PC-3 (cell line): ENCODE measurements around the gene CFAP46.

Experiments
- EZH2 ChIP-seq: fragments of 300-600 bp; sonication (generic); IDR thresholded peaks from one replicate; pipeline ENCODE4 v1.6.1; 2017; ENCODE audit warnings: antibody characterized with exemption, mild to moderate bottlenecking, low read length; ENCODE audit not compliant: unreplicated experiment
- TF ChIP-seq, protein P1 (sequence below): fragments of 300-600 bp; sonication (generic); conservative IDR thresholded peaks from 2 replicates; pipeline ENCODE4 v1.5.1; 2017; ENCODE audit warnings: antibody characterized with exemption, low read depth, mild to moderate bottlenecking, low read length

DNA sequence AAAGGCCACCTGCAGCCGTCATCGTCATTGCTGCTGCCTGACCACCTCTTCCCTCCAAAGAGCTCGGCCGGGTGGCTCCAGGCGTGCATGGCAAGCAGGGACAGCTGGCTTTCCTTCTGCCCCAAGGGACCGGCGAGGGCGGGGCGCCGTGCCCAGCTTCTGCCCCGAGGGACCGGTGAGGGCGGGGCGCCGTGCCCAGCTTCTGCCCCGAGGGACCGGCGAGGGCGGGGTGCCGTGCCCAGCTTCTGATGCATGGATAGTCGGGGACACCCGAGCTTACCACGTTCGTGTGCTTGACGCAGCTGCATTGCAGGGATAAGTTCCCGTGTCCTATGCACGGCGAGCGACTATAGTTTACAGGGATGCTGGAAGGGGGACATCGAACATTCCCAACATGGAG lies 27.0 kb downstream of the CFAP46 start:
- TF ChIP-seq, protein P1, sequence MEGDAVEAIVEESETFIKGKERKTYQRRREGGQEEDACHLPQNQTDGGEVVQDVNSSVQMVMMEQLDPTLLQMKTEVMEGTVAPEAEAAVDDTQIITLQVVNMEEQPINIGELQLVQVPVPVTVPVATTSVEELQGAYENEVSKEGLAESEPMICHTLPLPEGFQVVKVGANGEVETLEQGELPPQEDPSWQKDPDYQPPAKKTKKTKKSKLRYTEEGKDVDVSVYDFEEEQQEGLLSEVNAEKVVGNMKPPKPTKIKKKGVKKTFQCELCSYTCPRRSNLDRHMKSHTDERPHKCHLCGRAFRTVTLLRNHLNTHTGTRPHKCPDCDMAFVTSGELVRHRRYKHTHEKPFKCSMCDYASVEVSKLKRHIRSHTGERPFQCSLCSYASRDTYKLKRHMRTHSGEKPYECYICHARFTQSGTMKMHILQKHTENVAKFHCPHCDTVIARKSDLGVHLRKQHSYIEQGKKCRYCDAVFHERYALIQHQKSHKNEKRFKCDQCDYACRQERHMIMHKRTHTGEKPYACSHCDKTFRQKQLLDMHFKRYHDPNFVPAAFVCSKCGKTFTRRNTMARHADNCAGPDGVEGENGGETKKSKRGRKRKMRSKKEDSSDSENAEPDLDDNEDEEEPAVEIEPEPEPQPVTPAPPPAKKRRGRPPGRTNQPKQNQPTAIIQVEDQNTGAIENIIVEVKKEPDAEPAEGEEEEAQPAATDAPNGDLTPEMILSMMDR = no peak
- no peak for TF ChIP-seq EZH2
